ENCODE data around the gene PUS7. TPM values are rescaled to one million over a fixed set of nuclear protein-coding genes. Genes with fewer than 3 reads are reported as not detected.
"Not testable (repeated sequence)": the region's sequence is repeated elsewhere in the genome, so short reads cannot be mapped to it uniquely, and the experiment has no call there.

The PUS7 gene
- total and polyA plus RNA-seq, 2 experiments from 2014 or later, result 16.0 to 39.3 TPM

DNA sequence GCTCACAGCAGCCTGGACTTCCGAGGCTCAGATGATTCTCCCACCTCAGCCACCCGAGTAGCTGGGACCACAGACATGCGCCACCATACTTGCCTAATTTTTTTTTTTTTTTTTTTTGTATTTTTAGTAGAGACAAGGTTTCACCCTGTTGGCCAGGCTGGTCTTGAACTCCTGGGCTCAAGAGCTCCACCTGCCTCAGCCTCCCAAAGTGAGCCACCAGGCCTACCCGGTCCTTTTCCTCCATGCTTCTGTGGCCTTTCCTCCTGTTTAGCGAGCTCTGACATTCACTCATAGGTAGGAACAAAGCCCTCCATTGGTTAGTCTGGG is 83.3 kb downstream of the PUS7 start:
- Histone ChIP-seq H3K9ac (no peak overlapping the region), H4K20me1 (ENCODE audit: insufficient read depth) (no peaks in the 10 kb centered on the region), H3K4me2 (ENCODE audit: unreplicated experiment) (peak overlapping the region; percentile 40), H3K79me2 (ENCODE audit: insufficient read depth) (no peaks in the 10 kb centered on the region), H2AFZ (peak overlapping the region; percentile 54), H3K27ac (peak overlapping the region; percentile 47), H3K9me2 (ENCODE audit: insufficient read depth) (no peaks in the 10 kb centered on the region), H3F3A (ENCODE audit: insufficient read depth) (peaks cover 21% of the 10 kb centered on the region; the same call in 1 of the 2 replicates), H3K4me3 (no peak overlapping the region), H3K9me3 (ENCODE audit: low read depth) (no peaks in the 10 kb centered on the region), H3K4me1 (ENCODE audit: insufficient read depth) (peaks cover 9% of the 10 kb centered on the region), H3K27me3 (replicated peaks; ENCODE audit: insufficient read depth) (no peaks in the 10 kb centered on the region), H3K36me3 (ENCODE audit: low read depth) (no peaks in the 10 kb centered on the region)
- WGBS, 2 experiments (ENCODE audit: low coverage in 1 of 2, low lambda C conversion rate in 2 of 2, missing lambda C conversion rate in 2 of 2), result 86 to 94% methylated on average over 5 of the region's 5 CpGs
- in situ Hi-C loops (cut with MboI), result no loop called here
- TF ChIP-seq EZH2phosphoT487 (IDR thresholded peaks at IDR 0.05; ENCODE audit: insufficient read depth, low read depth) (no peak), EZH2 (IDR thresholded peaks at IDR 0.05; ENCODE audit: insufficient read depth, poor library complexity, severe bottlenecking) (no peak)
- DNase-seq, result no peak

DNA sequence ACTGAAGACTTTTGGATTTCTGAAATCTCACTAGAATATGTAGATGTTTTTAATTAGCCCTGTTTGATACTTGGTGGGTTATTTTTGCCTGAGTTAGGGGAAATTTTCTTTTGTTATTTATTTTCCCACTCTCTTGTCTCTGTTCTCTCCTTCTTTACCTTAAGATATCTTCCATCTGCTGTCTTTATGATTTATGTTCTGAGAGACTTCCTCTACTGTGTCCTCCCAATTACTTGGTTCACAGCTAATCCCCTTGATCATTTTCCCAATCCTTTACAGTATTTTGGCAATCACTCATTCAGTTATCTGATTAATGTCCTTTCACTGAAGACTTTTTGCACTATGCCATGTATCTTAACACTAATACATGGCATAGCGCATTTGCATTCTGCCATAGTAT is 83.8 kb downstream of the PUS7 start:
- no peaks in the 10 kb centered on the region for H3K9me2 ChIP-seq (ENCODE audit: insufficient read depth)

DNA sequence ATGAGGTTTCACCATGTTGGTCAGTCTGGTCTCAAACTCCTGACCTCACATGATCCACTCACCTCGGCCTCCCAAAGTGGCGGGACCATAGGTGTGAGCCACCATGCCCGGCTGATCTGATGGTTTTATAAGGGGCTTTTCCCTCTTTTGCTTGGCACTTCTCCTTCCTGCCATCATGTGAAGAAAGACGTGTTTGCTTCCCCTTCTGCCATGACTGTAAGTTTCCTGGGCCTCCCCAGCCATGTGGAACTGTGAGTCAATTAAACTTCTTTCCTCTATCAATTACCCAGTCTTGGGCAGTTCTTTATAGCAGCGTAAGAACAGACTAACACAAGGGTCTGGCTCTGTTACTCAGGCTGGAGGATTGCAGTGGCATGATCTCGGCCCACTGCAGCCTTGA is 84.7 kb downstream of the PUS7 start:
- H3K4me1 ChIP-seq (ENCODE audit: insufficient read depth); DNase-seq; in situ Hi-C loops (cut with MboI); H3K27me3 ChIP-seq (replicated peaks; ENCODE audit: insufficient read depth); H3K9ac ChIP-seq; H3K27ac ChIP-seq; H2AFZ ChIP-seq; H3K36me3 ChIP-seq (ENCODE audit: low read depth); H4K20me1 ChIP-seq (ENCODE audit: insufficient read depth); H3K4me3 ChIP-seq; H3K4me2 ChIP-seq (ENCODE audit: unreplicated experiment); H3K9me2 ChIP-seq (ENCODE audit: insufficient read depth); H3K79me2 ChIP-seq (ENCODE audit: insufficient read depth); H3K9me3 ChIP-seq (ENCODE audit: low read depth): not testable (repeated sequence)
- 85 to 93% methylated on average over 6 of the region's 6 CpGs for WGBS, 2 experiments (ENCODE audit: low coverage in 1 of 2, low lambda C conversion rate in 2 of 2, missing lambda C conversion rate in 2 of 2)
- H3F3A ChIP-seq (ENCODE audit: insufficient read depth), result peaks cover 21% of the 10 kb centered on the region; the same call in 1 of the 2 replicates

More for the DNA sequence above, 83.8 kb downstream of the PUS7 start:
- H3K27me3 ChIP-seq (replicated peaks; ENCODE audit: insufficient read depth), result no peaks in the 10 kb centered on the region
- TF ChIP-seq EZH2phosphoT487 (IDR thresholded peaks at IDR 0.05; ENCODE audit: insufficient read depth, low read depth) (no peak), EZH2 (IDR thresholded peaks at IDR 0.05; ENCODE audit: insufficient read depth, poor library complexity, severe bottlenecking) (no peak)
- H3K36me3 ChIP-seq (ENCODE audit: low read depth), result no peaks in the 10 kb centered on the region
- peaks cover 9% of the 10 kb centered on the region for H3K4me1 ChIP-seq (ENCODE audit: insufficient read depth)
- H3K9ac ChIP-seq, result no peak overlapping the region
- H3K4me2 ChIP-seq (ENCODE audit: unreplicated experiment), result no peak overlapping the region
- in situ Hi-C loops (cut with MboI), result no loop called here
- no peak overlapping the region for H3K4me3 ChIP-seq
- DNase-seq, result no peak
- no peaks in the 10 kb centered on the region for H4K20me1 ChIP-seq (ENCODE audit: insufficient read depth)
- WGBS, 2 experiments (ENCODE audit: low coverage in 1 of 2, low lambda C conversion rate in 2 of 2, missing lambda C conversion rate in 2 of 2), result 97 to 100% methylated on average over 1 of the region's 1 CpG
- H3K27ac ChIP-seq, result no peak overlapping the region
- no peaks in the 10 kb centered on the region for H3K9me3 ChIP-seq (ENCODE audit: low read depth)
- H3K79me2 ChIP-seq (ENCODE audit: insufficient read depth), result no peaks in the 10 kb centered on the region
- no peak overlapping the region for H2AFZ ChIP-seq
- peaks cover 21% of the 10 kb centered on the region; the same call in 1 of the 2 replicates for H3F3A ChIP-seq (ENCODE audit: insufficient read depth)

DNA sequence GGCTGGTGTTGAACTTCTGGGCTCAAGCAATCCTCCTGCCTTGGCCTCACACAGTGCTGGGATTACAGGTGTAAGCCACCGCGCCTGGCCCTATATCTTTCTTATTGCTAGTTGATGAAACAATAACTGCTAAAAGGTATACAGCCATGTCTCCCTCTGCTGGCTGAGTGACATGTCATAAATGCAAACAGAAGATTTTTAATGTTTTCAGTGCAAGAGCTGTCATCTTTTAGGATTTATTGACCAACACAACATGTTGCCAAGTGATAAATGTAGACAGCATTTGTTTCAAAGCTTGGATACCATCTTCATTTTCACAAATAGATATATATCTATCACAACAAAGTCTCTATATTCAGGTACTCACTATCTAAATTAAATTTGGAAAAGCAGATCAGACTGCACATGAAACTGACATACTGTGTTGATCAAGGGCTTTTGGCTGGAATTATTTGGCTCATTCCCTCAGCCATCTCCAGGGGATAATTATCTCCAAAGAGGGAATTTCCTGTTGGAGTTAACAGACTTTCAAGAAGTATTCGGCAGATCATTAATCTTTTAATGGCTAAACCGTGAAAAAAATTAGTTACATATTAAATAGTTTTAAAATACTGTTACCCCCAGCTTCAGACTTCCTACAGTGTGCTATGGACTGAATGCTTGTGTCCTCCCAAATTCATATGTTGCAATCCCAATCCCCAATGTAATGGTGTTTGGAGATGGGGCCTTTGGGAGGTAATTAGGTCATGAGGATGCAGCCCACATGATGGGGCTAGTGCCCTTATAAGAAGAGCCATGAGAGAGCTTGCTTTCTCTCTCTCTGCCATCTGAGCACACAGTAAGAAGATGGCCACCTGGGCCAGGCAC is 92.1 kb downstream of the PUS7 start:
- Histone ChIP-seq H3K4me1 (ENCODE audit: insufficient read depth) (no peaks in the 10 kb centered on the region), H3K9ac (no peak overlapping the region), H3K4me2 (ENCODE audit: unreplicated experiment) (no peak overlapping the region), H3K27me3 (replicated peaks; ENCODE audit: insufficient read depth) (no peaks in the 10 kb centered on the region), H3F3A (ENCODE audit: insufficient read depth) (0 out of 2 replicates have a peak, but pooled peaks cover 7% of the 10 kb centered on the region), H3K79me2 (ENCODE audit: insufficient read depth) (no peaks in the 10 kb centered on the region), H3K36me3 (ENCODE audit: low read depth) (no peaks in the 10 kb centered on the region), H2AFZ (no peak overlapping the region; the same call in 1 of the 2 replicates), H3K4me3 (no peak overlapping the region), H3K27ac (no peak overlapping the region), H4K20me1 (ENCODE audit: insufficient read depth) (no peaks in the 10 kb centered on the region), H3K9me2 (ENCODE audit: insufficient read depth) (no peaks in the 10 kb centered on the region), H3K9me3 (ENCODE audit: low read depth) (no peaks in the 10 kb centered on the region)
- 12 to 13% methylated on average over 4 of the region's 4 CpGs for WGBS, 2 experiments (ENCODE audit: low coverage in 1 of 2, low lambda C conversion rate in 2 of 2, missing lambda C conversion rate in 2 of 2)
- TF ChIP-seq EZH2 (IDR thresholded peaks at IDR 0.05; ENCODE audit: insufficient read depth, poor library complexity, severe bottlenecking) (no peak), EZH2phosphoT487 (IDR thresholded peaks at IDR 0.05; ENCODE audit: insufficient read depth, low read depth) (no peak)
- DNase-seq, result peak; percentile 57
- in situ Hi-C loops (cut with MboI), result no loop called here
